ENCODE results near the gene VIPR2. TPM values are rescaled to one million over a fixed set of nuclear protein-coding genes. Genes with fewer than 3 reads are reported as not detected.

The VIPR2 gene
- total RNA-seq, 1 donor from 2014 or later = not detected

- no peak for DNase-seq (ENCODE audit: low read depth)
- no peak overlapping the region for H3K4me3 ChIP-seq (ENCODE audit: low read depth, low read length)
- TF ChIP-seq CTCF (conservative IDR thresholded peaks at IDR 0.05; ENCODE audit: low read depth, low read length) = no peak
These were observed 76.2 kb downstream of the VIPR2 start for GRCh38 chr7:159068488-159068811.

- DNase-seq (ENCODE audit: low read depth) = no peak
- TF ChIP-seq CTCF (conservative IDR thresholded peaks at IDR 0.05; ENCODE audit: low read depth, low read length) = no peak
- H3K4me3 ChIP-seq (ENCODE audit: low read depth, low read length) = no peak overlapping the region
These were observed 76.8 kb downstream of the VIPR2 start for GRCh38 chr7:159067576-159068487.

GRCh38 chr7:159066816-159067575 is 77.7 kb downstream of the VIPR2 start:
- no peak for DNase-seq (ENCODE audit: low read depth)
- TF ChIP-seq CTCF (conservative IDR thresholded peaks at IDR 0.05; ENCODE audit: low read depth, low read length) = no peak

GRCh38 chr7:159065852-159066480 is 78.7 kb downstream of the VIPR2 start:
- DNase-seq (ENCODE audit: low read depth) = no peak
- no peak for TF ChIP-seq CTCF (conservative IDR thresholded peaks at IDR 0.05; ENCODE audit: low read depth, low read length)
- no peak overlapping the region for H3K4me3 ChIP-seq (ENCODE audit: low read depth, low read length)

More at GRCh38 chr7:159066816-159067575, 77.7 kb downstream of the VIPR2 start:
- no peak overlapping the region for H3K4me3 ChIP-seq (ENCODE audit: low read depth, low read length)

- TF ChIP-seq CTCF (conservative IDR thresholded peaks at IDR 0.05; ENCODE audit: low read depth, low read length) = no peak
- no peak overlapping the region for H3K4me3 ChIP-seq (ENCODE audit: low read depth, low read length)
- DNase-seq (ENCODE audit: low read depth) = no peak
These were observed 79.7 kb downstream of the VIPR2 start for GRCh38 chr7:159064816-159065510.

GRCh38 chr7:159064121-159064815 is 80.4 kb downstream of the VIPR2 start:
- no peak overlapping the region for H3K4me3 ChIP-seq (ENCODE audit: low read depth, low read length)
- TF ChIP-seq CTCF (conservative IDR thresholded peaks at IDR 0.05; ENCODE audit: low read depth, low read length) = no peak
- DNase-seq (ENCODE audit: low read depth) = no peak

Data from epithelial cell of proximal tubule (primary cell).